KBM-7 (cell line): ENCODE measurements around the gene CCR1.
"Not testable (repeated sequence)": the region's sequence is repeated elsewhere in the genome, so short reads cannot be mapped to it uniquely, and the experiment has no call there.

ENCODE experiments used
- DNase-seq: peaks from one replicate; pipeline ENCODE4 v3.0.0-alpha.2; 2015
- in situ Hi-C: fragments of 300-500 bp; cut with MboI; formaldehyde crosslinking; loops from 2 replicates; pipeline ENCODE4 v1.14.3; 2020; ENCODE audit warnings: low sequenced_read_pairs, low pct_unique_long_range_greater_than_20kb, mixed read lengths

The CCR1 gene

GRCh38 chr3:46214751-46215352 lies 6.7 kb upstream of the CCR1 start:
- peak; percentile 61 for DNase-seq
- in situ Hi-C loops = loop anchor here (10.0 kb wide), 1 partner anchor 160 kb away; the partner anchor contains the start of gene CCR5

DNA sequence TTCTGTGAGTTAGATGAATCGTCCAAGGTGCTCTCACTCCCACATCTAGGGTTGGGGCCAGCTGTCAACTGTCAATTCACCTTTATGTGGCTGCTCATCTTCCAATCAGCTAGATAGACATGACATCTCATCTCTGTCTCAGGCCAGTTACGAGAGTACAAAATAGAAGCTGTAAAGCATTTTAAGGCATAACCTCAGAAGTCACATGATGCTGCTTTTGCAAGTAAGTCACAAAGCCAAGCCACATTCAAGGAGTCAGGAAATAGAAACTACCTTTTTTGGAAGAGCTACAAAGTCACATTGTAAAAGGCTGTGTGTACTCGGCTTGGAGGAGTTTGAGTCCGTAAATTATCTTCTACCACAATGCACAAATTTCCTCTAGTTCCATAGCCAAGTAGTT lies 5.1 kb upstream of the CCR1 start:
- DNase-seq = no peak
- in situ Hi-C loops = loop anchor here (10.0 kb wide), 1 partner anchor 162 kb away; the partner anchor contains the start of gene CCR5

DNA sequence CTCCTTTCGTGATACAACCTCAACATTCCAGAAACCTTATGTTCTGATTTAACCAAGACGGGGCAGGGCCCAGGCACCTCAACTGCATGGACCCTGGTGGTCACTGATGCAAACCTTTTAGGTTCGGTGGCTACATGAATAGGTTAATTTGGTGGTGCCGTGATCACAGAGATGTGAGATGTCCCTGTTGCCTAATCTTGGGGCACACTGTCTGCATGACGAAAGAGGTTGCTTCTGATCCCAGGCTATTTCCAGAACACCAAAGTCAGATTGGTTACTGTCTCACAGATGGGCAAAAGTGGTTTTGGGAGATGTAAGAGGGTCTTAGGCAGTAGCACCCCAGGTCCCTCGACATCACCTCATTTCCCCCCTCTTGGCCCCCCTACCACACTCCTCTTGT lies 4.0 kb upstream of the CCR1 start:
- in situ Hi-C loops = loop anchor here (10.0 kb wide), 1 partner anchor 163 kb away; the partner anchor contains the start of gene CCR5
- no peak for DNase-seq

GRCh38 chr3:46209746-46210470 lies 1.8 kb upstream of the CCR1 start:
- DNase-seq = no peak
- in situ Hi-C loops = loop anchor here (10.0 kb wide), 2 partner anchors 115 to 165 kb away; partner anchors contain the start of gene CCR5

DNA sequence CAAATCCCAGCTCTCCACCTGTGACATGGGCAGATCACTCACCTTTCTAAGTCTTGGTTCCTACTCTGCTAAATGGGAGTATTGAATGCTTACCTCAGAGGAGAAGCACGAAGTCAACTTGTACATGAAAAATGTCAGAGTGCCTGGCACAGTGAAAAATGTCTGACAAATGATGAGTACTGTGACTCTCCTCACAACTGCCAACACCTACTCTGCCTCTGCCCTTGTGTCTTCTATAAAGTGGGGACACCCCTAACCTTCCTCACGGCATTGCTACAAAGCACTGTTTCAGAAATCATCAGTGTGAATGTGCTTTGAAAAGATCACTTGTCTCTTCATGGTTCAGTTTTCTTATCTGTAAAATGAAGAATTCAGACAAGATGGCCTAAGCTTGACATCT lies 940 bp upstream of the CCR1 start:
- in situ Hi-C loops = loop anchor here (10.0 kb wide), 1 partner anchor 114 kb away; no protein-coding TSS in a partner anchor
- DNase-seq = no peak

DNA sequence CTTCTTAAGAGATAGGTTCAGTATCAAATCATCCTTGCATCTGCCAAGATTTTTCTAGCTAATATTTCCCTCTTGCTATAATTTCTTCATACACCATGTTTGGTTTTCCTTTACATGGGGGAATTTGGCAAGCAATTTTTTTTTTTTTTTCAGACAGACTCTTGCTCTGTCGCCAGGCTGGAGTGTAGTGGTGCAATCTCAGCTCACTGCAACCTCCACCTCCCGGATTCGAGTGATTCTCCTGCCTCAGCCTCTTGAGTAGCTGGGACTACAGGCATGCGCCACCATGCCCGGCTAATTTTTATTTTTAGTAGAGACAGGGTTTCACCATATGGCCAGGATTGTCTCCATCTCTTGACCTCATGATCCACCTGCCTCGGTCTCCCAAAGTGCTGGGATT lies 599 bp downstream of the CCR1 start:
- not testable (repeated sequence) for DNase-seq
- in situ Hi-C loops = loop anchor here (10.0 kb wide), 1 partner anchor 113 kb away; no protein-coding TSS in a partner anchor

GRCh38 chr3:46206282-46207015 lies 1.7 kb downstream of the CCR1 start:
- no peak for DNase-seq
- in situ Hi-C loops = loop anchor here (10.0 kb wide), 1 partner anchor 112 kb away; no protein-coding TSS in a partner anchor

DNA sequence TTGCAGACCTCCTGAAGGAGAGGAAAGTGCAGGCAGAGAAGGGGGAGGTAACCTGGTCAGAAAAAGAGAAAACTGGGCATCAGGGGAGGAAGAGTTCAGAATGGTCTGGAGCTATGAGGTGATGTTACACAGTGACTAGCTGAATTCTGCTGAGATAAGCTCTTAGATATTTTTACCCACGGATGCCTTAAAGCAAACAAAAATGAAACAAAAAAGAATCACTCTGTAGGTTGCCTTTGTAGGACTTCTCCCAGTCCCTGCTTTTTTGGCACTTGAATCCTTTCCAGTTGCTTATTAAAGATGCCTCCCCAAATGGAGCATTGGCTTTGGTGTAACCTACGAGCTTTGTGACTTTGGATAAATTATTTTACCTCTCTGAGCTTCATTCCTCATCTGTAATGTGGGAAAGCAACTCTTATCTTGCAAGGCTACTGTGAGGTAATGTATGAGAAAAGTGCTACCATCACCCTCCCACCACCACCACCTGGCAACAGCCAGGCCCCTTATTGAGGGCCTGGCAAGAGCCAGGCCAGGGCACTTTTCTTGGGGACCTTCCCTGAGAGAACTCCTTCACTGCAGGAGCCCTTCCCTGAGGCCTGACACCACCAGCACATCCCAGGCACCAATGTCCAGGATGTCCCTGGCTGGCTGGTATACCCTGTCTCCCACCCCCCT lies 2.7 kb downstream of the CCR1 start:
- in situ Hi-C loops = loop anchor here (10.0 kb wide), 1 partner anchor 111 kb away; no protein-coding TSS in a partner anchor
- no peak for DNase-seq

GRCh38 chr3:46203681-46204080 lies 4.4 kb downstream of the CCR1 start:
- in situ Hi-C loops = loop anchor here (10.0 kb wide), 1 partner anchor 109 kb away; no protein-coding TSS in a partner anchor
- no peak for DNase-seq

DNA sequence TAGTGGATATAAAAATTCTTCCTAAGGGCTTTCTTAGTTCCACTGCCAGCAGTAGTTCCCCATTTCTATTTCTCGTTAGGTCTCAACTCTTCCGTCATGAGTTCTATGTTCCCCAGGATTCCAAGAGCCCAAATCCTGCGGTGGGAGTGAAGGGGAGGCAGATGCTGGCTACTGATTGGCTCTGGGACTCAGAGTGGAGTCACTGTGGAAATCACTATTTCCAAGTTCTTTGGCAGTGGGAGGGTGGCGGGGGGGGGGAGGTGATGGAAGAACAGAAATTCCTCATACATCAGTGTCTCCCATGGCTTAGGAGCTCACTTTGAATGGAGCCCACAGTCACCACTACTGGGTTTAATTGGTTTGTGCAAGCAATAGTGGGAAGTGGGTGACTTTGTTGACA lies 5.6 kb downstream of the CCR1 start:
- in situ Hi-C loops = loop anchor here (10.0 kb wide), 1 partner anchor 108 kb away; no protein-coding TSS in a partner anchor
- DNase-seq = no peak

DNA sequence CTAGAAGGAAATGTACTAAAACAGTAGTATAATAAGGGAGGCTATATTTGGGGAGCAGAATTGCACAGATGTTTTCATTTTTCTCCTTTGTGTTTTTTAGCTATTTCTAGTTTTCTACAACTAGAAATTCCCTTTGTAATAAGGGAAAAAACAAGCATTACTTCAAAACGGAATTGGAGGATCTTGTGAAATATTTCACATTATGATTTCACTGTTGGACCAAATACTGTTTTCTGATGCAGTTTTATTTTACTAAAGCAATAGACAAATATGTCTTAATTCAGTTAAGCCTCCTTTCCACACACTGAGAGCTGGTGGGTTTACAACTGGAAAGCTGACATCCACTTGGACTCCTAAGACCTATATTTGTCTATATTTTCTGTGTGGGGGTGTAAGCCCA lies 7.3 kb downstream of the CCR1 start:
- in situ Hi-C loops = loop anchor here (10.0 kb wide), 1 partner anchor 106 kb away; no protein-coding TSS in a partner anchor
- no peak for DNase-seq

GRCh38 chr3:46200211-46200610 lies 7.9 kb downstream of the CCR1 start:
- in situ Hi-C loops = loop anchor here (10.0 kb wide), 1 partner anchor 105 kb away; no protein-coding TSS in a partner anchor
- DNase-seq = no peak

DNA sequence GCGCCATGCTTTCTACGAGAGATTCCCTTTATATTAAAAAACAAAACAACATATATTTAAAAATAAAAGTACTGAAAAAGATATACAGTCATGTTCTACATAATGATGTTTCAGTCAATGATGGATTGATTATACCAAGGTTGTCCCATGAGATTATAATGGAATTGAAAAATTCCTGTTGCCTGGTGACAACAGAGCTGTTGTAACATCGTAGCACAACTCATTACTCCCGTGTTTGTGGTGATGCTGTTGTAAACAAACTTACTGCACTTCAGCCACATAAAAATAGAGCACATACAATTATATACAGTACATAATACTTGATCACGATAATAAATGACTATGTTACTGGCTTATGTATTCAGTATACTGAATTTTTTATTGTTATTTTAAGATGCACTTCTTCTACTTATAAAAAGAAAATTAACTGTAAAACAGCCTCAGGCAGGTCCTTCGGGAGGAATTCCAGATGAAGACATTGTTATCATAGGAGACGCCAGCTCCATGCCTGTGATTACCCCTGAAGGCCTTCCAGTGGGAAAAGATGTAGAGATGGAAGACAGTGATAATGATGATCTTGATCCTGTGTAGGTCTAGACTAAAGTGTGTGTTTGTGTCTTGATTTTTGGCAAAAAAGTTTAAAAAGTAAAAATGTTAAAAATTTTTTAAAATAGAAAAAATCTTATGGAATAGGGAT lies 11.7 kb downstream of the CCR1 start:
- DNase-seq = no peak
- in situ Hi-C loops = no loop called here

DNA sequence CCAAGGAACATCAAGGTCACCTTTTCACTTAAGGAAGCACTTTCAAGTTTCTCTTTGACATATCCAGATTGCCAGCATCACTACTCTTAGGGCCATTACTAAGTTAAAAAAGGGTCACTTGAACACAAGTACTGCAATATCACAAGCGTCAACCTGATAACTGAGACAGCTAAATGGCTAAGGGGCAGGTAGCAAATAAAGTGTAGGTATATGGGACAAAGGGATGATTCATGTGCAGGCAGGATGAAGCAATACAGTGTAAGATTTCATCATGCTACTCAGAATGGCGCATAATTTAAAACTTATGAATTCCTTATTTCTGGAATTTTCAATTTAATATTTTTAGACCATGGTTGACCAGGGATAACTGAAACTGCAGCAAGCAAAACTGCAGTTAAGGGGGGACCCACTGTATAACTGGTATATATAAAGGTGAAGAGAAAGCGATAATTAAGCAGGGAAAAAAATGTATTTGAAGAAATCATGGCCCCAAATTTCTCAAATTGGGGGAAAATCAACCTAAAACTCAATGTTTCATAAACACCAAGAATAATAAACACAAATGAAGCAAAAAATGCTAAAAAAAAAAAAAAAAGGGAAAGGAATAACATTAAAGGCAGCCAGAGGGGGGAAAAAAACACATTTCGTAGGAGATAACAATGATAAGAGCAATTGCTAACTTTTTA lies 13.1 kb downstream of the CCR1 start:
- DNase-seq = no peak
- in situ Hi-C loops = no loop called here

- no peak for DNase-seq
- in situ Hi-C loops = no loop called here
Measured at GRCh38 chr3:46193436-46193835, 14.7 kb downstream of the CCR1 start.

- DNase-seq = no peak
- in situ Hi-C loops = no loop called here
Measured at GRCh38 chr3:46192939-46193338, 15.2 kb downstream of the CCR1 start.

DNA sequence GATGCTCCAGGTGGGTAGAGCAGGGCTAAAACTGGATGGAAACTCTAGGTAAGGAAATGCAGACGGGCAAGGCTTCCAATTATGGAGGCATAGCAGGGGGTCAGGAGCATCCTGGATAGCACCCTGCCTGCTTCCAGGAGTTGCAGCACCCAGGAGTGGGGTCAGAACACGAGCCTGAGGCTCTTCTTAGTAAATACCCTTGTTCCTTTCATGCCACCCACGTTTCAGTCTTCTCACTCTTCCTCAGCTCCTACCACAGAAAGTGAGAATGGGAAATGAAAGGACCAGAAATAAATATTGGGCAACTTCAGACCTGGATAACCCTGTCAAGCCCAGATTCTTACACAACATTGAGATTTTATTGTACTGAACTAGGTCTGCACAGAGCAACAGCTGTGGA lies 16.4 kb downstream of the CCR1 start:
- no peak for DNase-seq
- in situ Hi-C loops = no loop called here

DNA sequence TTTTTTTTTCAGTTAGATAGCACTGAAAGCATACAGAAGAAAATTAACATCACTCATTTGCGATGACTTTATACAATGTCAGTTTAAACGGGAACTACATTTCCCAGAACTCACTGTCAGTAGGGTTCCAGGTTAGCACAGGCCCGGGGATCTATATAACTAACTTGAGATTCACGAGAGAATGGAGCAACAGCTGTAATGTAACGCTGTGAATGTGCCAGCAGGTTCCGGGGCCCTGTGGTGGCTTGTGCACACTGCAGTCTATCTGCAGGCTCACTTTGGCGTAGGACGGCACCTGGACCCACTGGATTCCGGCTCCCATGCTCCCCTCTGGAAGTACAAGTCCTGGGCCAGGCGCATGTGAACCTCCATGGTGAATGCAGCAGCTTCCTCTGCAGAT lies 19.4 kb downstream of the CCR1 start:
- in situ Hi-C loops = no loop called here
- DNase-seq = no peak
